Central memory CD4-positive, alpha-beta T cell (primary cell): ENCODE data around the gene UBXN7.
"Not testable (repeated sequence)": the region's sequence is repeated elsewhere in the genome, so short reads cannot be mapped to it uniquely, and the experiment has no call there.

Source experiments
- DNase-seq: peaks from one replicate; pipeline ENCODE4 v3.0.0; 2022

UBXN7 gene

DNA sequence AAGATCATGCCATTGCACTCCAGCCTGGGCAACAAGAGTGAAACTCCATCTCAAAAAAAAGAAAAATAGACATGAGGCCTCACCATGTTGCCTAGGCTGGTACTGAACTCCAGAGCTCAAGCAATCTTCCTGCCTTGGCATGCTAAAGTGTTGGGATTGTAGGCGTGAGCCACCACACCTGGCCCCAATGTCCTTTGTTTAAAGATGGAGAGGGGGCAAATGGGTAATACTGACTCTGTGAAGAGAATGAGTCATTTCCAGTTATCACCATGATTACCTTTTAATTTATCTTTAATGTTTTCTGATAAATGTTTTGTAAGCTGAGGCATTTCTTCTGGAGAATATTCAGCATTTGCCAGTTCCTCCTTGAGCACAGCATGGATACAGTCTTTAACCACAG lies 116.4 kb downstream of the UBXN7 start:
- DNase-seq = no peak

DNA sequence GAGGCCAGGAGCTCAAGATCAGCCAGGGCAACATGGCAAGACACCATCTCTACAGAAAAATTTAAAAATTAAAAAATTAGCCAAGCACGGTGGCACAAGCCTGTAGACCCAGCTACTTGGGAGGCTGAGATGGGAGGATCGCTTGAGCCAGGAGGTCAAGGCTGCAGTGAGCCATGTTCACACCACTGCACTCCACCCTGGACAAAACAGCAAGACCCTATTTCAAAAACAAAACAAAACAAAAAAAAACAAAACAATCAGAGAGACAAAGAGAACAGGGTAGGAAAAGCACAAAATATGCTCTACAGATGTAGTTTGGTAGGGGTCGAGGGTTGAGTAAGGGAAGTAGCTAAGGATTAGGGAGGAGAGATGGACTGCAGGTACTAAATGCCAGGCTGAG lies 117.6 kb downstream of the UBXN7 start:
- DNase-seq = no peak

- not testable (repeated sequence) for DNase-seq
Observed at GRCh38 chr3:196314086-196314485, 118.1 kb downstream of the UBXN7 start.

DNA sequence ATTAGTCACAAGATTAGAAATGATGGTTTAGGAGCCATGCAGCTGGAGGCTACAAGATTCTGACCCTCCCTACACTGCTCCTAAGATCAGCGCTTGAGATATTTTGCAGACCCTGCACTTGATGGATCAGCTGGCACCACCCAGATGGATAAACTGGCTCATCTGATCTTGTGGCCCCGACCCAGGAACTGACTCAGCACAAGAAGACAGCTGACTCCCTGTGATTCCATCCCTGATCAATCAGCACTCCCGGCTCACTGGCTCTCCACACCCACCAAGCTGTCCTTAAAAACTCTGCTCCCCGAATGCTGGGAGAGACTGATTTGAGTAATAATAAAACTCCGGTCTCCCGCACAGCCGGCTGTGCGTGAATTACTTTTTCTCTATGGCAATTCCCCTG lies 129.3 kb downstream of the UBXN7 start:
- DNase-seq = not testable (repeated sequence)

- DNase-seq = not testable (repeated sequence)
Observed at GRCh38 chr3:196302551-196302950, 129.7 kb downstream of the UBXN7 start.

GRCh38 chr3:196298521-196298920 lies 133.7 kb downstream of the UBXN7 start:
- DNase-seq = no peak
